CD4-positive, CD25-positive, alpha-beta regulatory T cell (primary cell): Measurements from ENCODE around the gene ERC1. TPM values are rescaled to one million over a fixed set of nuclear protein-coding genes. Genes with fewer than 3 reads are reported as not detected.

ENCODE experiments used
- ATAC-seq, 2 donors: fragments of 150-1000 bp; cut with Tn5 transposase; one replicate each; pipeline ENCODE4 v1.10.0; 2021; ENCODE audit warnings: low read depth in 2 of 2, moderate number of reproducible peaks in 2 of 2, moderate library complexity in 1 of 2
- DNase-seq, 3 donors: peaks; one replicate each; pipeline versions ENCODE4 v3.0.0 to v3.0.0-alpha.2; 2012 to 2022; ENCODE audit warnings: mixed read lengths in 1 of 3
- H3K27ac ChIP-seq: one replicate; pipeline ENCODE4 v1.7.0; 2013; ENCODE audit warnings: mild to moderate bottlenecking, low read length; ENCODE audit not compliant: insufficient read depth, poor library complexity, severe bottlenecking
- H3K27me3 ChIP-seq: one replicate; pipeline ENCODE4 v1.7.0; 2013; ENCODE audit warnings: low read length; ENCODE audit not compliant: control insufficient read depth, insufficient read depth
- H3K36me3 ChIP-seq: one replicate; pipeline ENCODE4 v1.7.0; 2013; ENCODE audit warnings: mild to moderate bottlenecking, low read length, moderate library complexity; ENCODE audit not compliant: control insufficient read depth, insufficient read depth
- H3K4me1 ChIP-seq: 2 replicates; pipeline ENCODE4 v1.7.0; 2013; ENCODE audit warnings: mild to moderate bottlenecking, low read length; ENCODE audit not compliant: insufficient read depth, control insufficient read depth, poor library complexity, severe bottlenecking
- H3K4me3 ChIP-seq: one replicate; pipeline ENCODE4 v1.7.0; 2013; ENCODE audit warnings: low read depth, mild to moderate bottlenecking, low read length, moderate library complexity
- H3K9me3 ChIP-seq, 2 experiments: 1 replicate in 1 of 2; 2 replicates in 1 of 2; pipeline ENCODE4 v1.7.0; 2013; ENCODE audit warnings: low read length in 2 of 2, mild to moderate bottlenecking in 1 of 2, moderate library complexity in 1 of 2; ENCODE audit not compliant: control insufficient read depth in 2 of 2
- H3K27ac Mint-ChIP-seq, 3 donors: one replicate each; pipeline ENCODE4 v1.8.0; 2020 to 2022; ENCODE audit warnings: mild to moderate bottlenecking in 3 of 3, mixed read lengths in 3 of 3, moderate library complexity in 2 of 3
- H3K27me3 Mint-ChIP-seq: one replicate; pipeline ENCODE4 v1.8.0; 2022; ENCODE audit warnings: mild to moderate bottlenecking, mixed read lengths
- H3K36me3 Mint-ChIP-seq: one replicate; pipeline ENCODE4 v1.8.0; 2020; ENCODE audit warnings: mixed read lengths
- H3K4me1 Mint-ChIP-seq, 4 donors: one replicate each; pipeline ENCODE4 v1.8.0; 2020 to 2022; ENCODE audit warnings: mixed read lengths in 4 of 4, mild to moderate bottlenecking in 1 of 4
- H3K4me3 Mint-ChIP-seq, 4 donors: one replicate each; pipeline ENCODE4 v1.8.0; 2020 to 2022; ENCODE audit warnings: mild to moderate bottlenecking in 4 of 4, mixed read lengths in 4 of 4, moderate library complexity in 3 of 4
- H3K9me3 Mint-ChIP-seq, 7 donors: one replicate each; pipeline ENCODE4 v1.8.0; 2020 to 2022; ENCODE audit warnings: mixed read lengths in 7 of 7, mild to moderate bottlenecking in 3 of 7, moderate library complexity in 2 of 7
- polyA plus RNA-seq, 4 donors: library from polyadenylated mRNA; unstranded; fragments of 300-500 nt; fragmentation: Illumina TruSeq; gene quantifications; one replicate each; pipeline ENCODE4 v1.2.3, GENCODE V29; 2021
- total RNA-seq: library from RNA; stranded (reverse); gene quantifications from one replicate; pipeline ENCODE4 v1.2.3, GENCODE V29; 2022

Gene ERC1
- total and polyA plus RNA-seq, 5 donors from 2014 or later = 5.7 to 46.5 (median 7.6) TPM

DNA sequence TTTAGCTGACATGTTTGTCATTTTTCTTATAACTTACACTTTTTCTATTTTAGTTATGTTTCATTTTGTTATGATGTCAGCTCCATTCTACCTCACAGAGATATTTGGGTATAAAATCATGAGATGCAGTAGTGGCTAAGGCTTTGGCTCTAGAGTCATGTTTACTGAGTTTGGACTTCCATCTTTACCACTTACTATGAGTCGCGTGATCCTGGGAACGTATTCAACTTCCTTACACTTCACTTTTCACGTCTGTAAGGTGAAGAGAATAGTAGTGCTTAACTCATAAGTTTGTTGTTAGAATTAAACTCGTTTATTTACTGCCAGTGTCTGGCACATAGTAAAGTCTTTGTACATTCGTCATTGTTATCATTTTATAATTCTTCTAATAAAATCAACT, 126.3 kb downstream of the ERC1 start:
- Mint-ChIP-seq H3K4me1 (peaks cover 0 to 13% (median 2%) of the 10 kb centered on the region in 4 donors), H3K27ac (no peak overlapping the region), H3K9me3 (no peaks in the 10 kb centered on the region), H3K27me3 (no peaks in the 10 kb centered on the region), H3K4me3 (no peak overlapping the region), H3K36me3 (peaks cover 6% of the 10 kb centered on the region)
- H3K36me3 ChIP-seq = peaks cover 3% of the 10 kb centered on the region
- no peaks in the 10 kb centered on the region for H3K9me3 ChIP-seq
- no peaks in the 10 kb centered on the region for H3K27me3 ChIP-seq
- DNase-seq = no peak
- no peaks in the 10 kb centered on the region for H3K4me1 ChIP-seq
- H3K4me3 ChIP-seq = no peak overlapping the region
- ATAC-seq = no peak
- no peak overlapping the region for H3K27ac ChIP-seq

DNA sequence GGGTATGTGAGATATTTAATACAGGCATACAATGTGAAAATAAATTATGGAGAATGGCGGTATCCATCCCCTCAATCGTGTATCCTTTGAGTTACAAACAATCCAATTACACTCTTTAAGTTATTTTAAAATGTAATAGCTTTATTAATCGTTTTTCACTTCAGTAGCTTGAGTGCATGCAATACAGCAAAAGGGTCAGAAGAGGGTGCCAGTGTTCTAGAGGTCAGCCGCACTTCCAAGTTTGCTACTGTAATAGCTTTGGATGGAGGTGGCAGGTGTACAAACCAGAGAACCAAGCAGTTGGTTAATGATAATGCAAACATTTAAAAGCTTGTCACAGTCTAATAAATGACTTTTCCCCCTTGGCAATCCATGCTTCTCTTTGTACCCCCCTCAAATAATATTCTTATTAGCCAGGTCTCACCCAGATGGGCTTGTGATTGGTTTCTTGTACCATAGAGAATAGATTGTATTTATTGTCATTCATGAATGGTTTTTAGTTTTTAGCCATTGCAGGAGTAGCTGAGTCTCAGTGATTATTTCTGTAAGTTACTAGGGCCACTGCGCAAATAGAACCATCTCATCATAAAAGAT, 127.0 kb downstream of the ERC1 start:
- Mint-ChIP-seq H3K27me3 (no peaks in the 10 kb centered on the region), H3K4me3 (no peak overlapping the region), H3K27ac (no peak overlapping the region), H3K4me1 (peaks cover 7 to 17% (median 9%) of the 10 kb centered on the region in 4 donors), H3K36me3 (peaks cover 6% of the 10 kb centered on the region), H3K9me3 (no peaks in the 10 kb centered on the region)
- H3K4me1 ChIP-seq = peaks cover 6% of the 10 kb centered on the region
- H3K36me3 ChIP-seq = peaks cover 2% of the 10 kb centered on the region
- no peak overlapping the region for H3K4me3 ChIP-seq
- no peaks in the 10 kb centered on the region for H3K9me3 ChIP-seq
- DNase-seq (peak; percentile 58 to 85 (median 71)), ATAC-seq (peak; percentile 70)
- H3K27me3 ChIP-seq = no peaks in the 10 kb centered on the region
- H3K27ac ChIP-seq = no peak overlapping the region

DNA sequence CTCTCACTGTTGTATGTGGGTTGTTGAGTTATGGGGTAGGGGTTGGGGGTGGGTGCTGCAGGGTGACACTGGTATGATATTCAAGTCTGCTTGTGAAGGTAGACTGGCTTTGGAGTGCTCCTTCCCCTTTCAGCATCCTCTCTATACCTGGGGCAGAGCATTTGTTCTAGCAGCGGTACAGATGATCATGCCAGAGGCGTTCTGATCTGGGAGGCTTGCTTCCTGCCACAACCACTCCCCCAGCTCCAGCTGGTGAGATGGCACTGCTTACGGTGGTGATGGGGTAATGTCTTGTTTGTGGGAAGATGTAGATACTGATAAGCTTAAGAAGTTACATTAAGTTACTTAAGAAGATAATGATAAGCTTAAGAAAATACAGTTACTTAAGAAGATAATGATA, 131.8 kb downstream of the ERC1 start:
- no peak overlapping the region for H3K27ac ChIP-seq
- DNase-seq (peak; percentile 24 to 56 (median 55)), ATAC-seq (peak; percentile 57 to 72)
- H3K9me3 ChIP-seq = no peaks in the 10 kb centered on the region
- Mint-ChIP-seq H3K27me3 (no peaks in the 10 kb centered on the region), H3K9me3 (no peaks in the 10 kb centered on the region), H3K27ac (peak overlapping the region in 2 of 3 donors; percentile 77 to 83), H3K4me3 (peak overlapping the region in 1 of 4 donors; percentile 26), H3K4me1 (peaks cover 16 to 44% (median 22%) of the 10 kb centered on the region in 4 donors), H3K36me3 (peaks cover 4% of the 10 kb centered on the region)
- peaks cover 13% of the 10 kb centered on the region for H3K4me1 ChIP-seq
- H3K4me3 ChIP-seq = no peak overlapping the region
- no peaks in the 10 kb centered on the region for H3K27me3 ChIP-seq
- H3K36me3 ChIP-seq = no peaks in the 10 kb centered on the region

DNA sequence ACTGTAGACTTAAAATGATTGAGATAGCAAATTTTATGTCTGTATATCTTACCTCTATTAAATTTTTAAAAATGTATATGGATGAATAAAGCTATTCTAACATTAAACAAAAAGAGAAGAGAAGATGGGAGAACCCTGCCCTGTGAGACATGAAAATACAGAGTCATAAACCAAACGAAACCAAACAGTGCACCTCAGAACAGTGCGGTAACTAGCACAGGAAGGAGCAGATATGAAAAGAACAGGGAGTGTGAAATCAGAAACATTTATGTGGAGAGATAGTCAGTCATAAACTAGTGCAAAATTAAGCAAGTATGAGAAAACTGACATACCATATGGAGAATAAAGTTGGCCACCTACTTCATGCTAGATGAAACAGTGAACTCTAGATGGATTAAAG, 135.1 kb downstream of the ERC1 start:
- Histone ChIP-seq H3K4me3 (peak overlapping the region; percentile 31), H3K9me3 (no peaks in the 10 kb centered on the region), H3K27me3 (no peaks in the 10 kb centered on the region), H3K27ac (no peak overlapping the region), H3K36me3 (no peaks in the 10 kb centered on the region), H3K4me1 (peaks cover 18% of the 10 kb centered on the region)
- Mint-ChIP-seq H3K4me1 (peaks cover 29 to 57% (median 43%) of the 10 kb centered on the region in 4 donors), H3K4me3 (peak overlapping the region in 2 of 4 donors; percentile 0 to 27), H3K27me3 (no peaks in the 10 kb centered on the region), H3K9me3 (no peaks in the 10 kb centered on the region), H3K27ac (peak overlapping the region in 1 of 3 donors; percentile 14), H3K36me3 (peaks cover 2% of the 10 kb centered on the region)
- ATAC-seq = peak; percentile 52 to 58
- peak in 1 of 3 donors; percentile 52 for DNase-seq

DNA sequence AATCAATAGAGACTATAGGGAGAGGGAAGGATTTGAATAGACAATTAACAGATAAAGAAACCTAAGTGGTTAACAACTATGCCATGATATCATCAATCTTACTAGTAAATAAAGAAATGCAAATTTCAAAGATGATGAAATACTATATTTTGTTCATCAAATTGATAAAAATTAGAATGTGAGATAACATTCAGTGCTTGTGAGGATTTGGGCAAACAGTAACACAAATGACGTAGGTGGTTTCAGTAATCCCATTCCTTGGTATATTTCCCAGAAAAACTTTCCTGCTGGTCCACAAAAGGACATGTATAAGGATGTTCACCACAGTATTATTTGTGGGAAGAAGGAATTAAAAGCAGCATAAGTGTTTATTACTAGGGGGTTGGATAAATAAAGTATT, 136.0 kb downstream of the ERC1 start:
- no peak for ATAC-seq
- no peak for DNase-seq
- no peak overlapping the region for H3K27ac Mint-ChIP-seq
- H3K27me3 ChIP-seq = no peaks in the 10 kb centered on the region
- H3K4me1 Mint-ChIP-seq = peaks cover 30 to 61% (median 49%) of the 10 kb centered on the region in 4 donors
- H3K4me3 ChIP-seq = no peak overlapping the region
- H3K9me3 ChIP-seq = no peaks in the 10 kb centered on the region
- H3K4me3 Mint-ChIP-seq = no peak overlapping the region
- H3K27me3 Mint-ChIP-seq = no peaks in the 10 kb centered on the region
- no peak overlapping the region for H3K27ac ChIP-seq
- H3K36me3 Mint-ChIP-seq = peaks cover 3% of the 10 kb centered on the region
- peaks cover 18% of the 10 kb centered on the region for H3K4me1 ChIP-seq
- H3K36me3 ChIP-seq = no peaks in the 10 kb centered on the region
- H3K9me3 Mint-ChIP-seq = no peaks in the 10 kb centered on the region

DNA sequence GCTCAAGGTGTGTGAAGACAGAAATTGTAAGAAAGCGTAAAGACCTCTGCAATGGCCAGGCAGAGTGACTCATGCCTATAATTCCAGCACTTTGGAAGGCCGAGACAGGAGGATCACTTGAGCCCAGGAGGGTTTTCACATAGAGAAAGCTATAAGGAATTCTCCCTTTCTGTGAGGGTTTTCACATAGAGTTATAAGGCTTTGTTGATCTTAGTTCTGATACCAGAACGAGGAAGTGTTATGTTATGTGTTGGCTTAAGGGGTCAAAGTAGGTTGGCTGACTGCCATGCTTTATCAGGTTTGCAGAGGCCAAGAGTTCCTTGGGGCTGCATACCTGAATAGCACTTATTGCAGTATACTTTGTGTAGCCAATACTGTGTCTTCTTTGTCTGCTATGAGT, 139.1 kb downstream of the ERC1 start:
- H3K4me1 Mint-ChIP-seq = peaks cover 22 to 48% (median 37%) of the 10 kb centered on the region in 4 donors
- peaks cover 3% of the 10 kb centered on the region for H3K36me3 Mint-ChIP-seq
- H3K9me3 Mint-ChIP-seq = no peaks in the 10 kb centered on the region
- Histone ChIP-seq H3K9me3 (no peaks in the 10 kb centered on the region), H3K27ac (no peak overlapping the region), H3K36me3 (no peaks in the 10 kb centered on the region), H3K4me1 (peaks cover 9% of the 10 kb centered on the region), H3K27me3 (no peaks in the 10 kb centered on the region), H3K4me3 (no peak overlapping the region)
- peak overlapping the region; percentile 33 to 76 (median 56) for H3K27ac Mint-ChIP-seq
- DNase-seq (peak in 1 of 3 donors; percentile 10), ATAC-seq (no peak)
- H3K4me3 Mint-ChIP-seq = no peak overlapping the region
- no peaks in the 10 kb centered on the region for H3K27me3 Mint-ChIP-seq

DNA sequence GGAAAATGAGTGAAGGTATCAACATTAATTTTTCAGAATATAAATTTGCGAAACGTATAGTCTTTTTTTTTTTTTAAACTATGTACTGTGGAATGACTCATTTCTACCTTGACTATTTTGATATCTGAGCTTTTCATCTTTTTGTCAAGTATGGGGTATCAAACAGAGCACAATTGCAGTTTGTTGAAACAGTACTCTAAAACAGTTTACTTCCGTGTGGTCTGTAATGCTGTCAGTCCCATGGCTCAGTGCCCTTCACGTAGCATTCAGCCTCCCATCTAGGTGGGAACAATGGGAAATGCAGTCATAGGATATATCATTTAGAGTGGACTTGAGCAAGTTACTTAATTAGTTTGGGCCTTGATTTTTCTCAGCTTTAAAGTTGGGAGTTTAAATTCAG, 139.5 kb downstream of the ERC1 start:
- H3K4me1 Mint-ChIP-seq = peaks cover 26 to 45% (median 36%) of the 10 kb centered on the region in 4 donors

DNA sequence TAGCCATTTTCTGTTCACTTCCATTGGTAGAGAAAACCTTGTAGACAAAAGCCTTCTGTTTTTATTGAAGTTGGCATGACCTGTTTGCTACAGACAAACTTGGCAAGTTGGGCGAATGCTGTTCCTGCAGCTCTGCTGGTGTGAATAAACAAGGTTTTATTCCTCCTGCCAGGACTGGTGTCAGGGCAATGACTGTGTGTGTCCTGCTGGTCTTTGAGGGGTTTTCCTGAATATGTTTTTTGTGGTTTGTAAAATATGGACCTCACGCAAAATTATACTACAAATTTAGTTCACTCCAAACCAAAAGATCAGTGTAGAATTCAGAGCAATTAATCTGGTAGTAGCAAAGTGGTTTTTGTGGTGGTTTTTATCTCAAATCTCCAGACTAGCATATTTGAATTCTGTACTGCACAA, 140.8 kb downstream of the ERC1 start:
- H3K36me3 Mint-ChIP-seq = peaks cover 7% of the 10 kb centered on the region
- no peaks in the 10 kb centered on the region for H3K27me3 Mint-ChIP-seq
- peaks cover 24 to 41% (median 30%) of the 10 kb centered on the region in 4 donors for H3K4me1 Mint-ChIP-seq
- ATAC-seq (no peak), DNase-seq (no peak)
- H3K9me3 Mint-ChIP-seq = no peaks in the 10 kb centered on the region
- no peak overlapping the region for H3K4me3 Mint-ChIP-seq
- H3K27ac Mint-ChIP-seq = no peak overlapping the region
- Histone ChIP-seq H3K27ac (no peak overlapping the region), H3K9me3 (no peaks in the 10 kb centered on the region), H3K4me1 (peaks cover 5% of the 10 kb centered on the region), H3K27me3 (no peaks in the 10 kb centered on the region), H3K4me3 (no peak overlapping the region), H3K36me3 (no peaks in the 10 kb centered on the region)

More for the DNA sequence above, 139.5 kb downstream of the ERC1 start:
- no peak overlapping the region for H3K27ac ChIP-seq
- H3K4me1 ChIP-seq = peaks cover 9% of the 10 kb centered on the region
- H3K4me3 Mint-ChIP-seq = peak overlapping the region in 1 of 4 donors; percentile 22
- no peaks in the 10 kb centered on the region for H3K27me3 ChIP-seq
- no peak overlapping the region for H3K4me3 ChIP-seq
- H3K27ac Mint-ChIP-seq = peak overlapping the region; percentile 33 to 76 (median 56)
- DNase-seq (no peak), ATAC-seq (peak in 1 of 2 donors; percentile 53)
- no peaks in the 10 kb centered on the region for H3K9me3 Mint-ChIP-seq
- H3K36me3 Mint-ChIP-seq = peaks cover 7% of the 10 kb centered on the region
- H3K9me3 ChIP-seq = no peaks in the 10 kb centered on the region
- no peaks in the 10 kb centered on the region for H3K27me3 Mint-ChIP-seq
- H3K36me3 ChIP-seq = no peaks in the 10 kb centered on the region
